UCSD-AML1 (cell line): Measurements from ENCODE around the gene ARID3B.
A peak's percentile ranks its signal among the peaks of the same experiment; 100 is the strongest.

Experiments
- DNase-seq: peaks from one replicate; lab custom pipeline; 2025; ENCODE audit not compliant: unreplicated experiment; lab: John Stamatoyannopoulos, UW

Gene ARID3B

DNA sequence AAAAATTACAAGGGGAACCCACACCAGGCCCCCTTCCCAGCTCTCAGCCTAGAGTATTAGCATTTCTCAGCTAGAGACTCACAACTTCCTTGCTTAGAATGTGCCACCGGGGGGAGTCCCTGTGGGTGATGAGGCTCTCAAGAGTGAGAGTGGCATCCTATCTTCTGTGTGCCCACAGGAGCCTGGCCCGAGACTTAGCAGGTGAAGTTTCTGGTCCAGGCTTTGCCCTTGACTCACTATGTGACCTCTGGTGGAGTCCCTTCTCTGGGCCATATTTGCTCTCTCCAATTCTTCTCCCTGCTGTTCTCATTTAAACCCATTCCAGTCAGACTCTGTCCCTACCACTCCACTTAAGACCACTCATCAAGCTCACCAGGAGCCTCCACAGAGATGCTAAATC lies 92.8 kb downstream of the ARID3B start:
- no peak for DNase-seq

DNA sequence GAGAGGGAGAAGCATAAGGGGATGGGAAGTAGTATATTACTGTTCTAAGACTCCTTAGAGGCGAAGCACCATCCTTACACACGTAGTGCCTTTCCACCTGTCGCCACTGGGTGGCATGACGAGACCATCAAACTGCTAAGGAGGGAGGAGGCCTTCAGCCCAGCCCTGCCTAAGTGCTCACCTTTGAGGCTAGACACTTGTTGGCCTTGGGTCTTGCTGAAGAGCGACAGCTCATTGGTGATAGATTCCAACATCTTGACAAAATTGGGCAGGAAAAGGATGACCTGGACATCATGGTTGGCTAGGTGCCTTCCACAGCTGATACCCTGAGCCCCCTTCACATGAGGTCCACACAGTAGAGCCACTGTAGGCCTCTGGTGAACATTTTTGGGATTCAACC lies 94.2 kb downstream of the ARID3B start:
- peak; percentile 72 for DNase-seq

DNA sequence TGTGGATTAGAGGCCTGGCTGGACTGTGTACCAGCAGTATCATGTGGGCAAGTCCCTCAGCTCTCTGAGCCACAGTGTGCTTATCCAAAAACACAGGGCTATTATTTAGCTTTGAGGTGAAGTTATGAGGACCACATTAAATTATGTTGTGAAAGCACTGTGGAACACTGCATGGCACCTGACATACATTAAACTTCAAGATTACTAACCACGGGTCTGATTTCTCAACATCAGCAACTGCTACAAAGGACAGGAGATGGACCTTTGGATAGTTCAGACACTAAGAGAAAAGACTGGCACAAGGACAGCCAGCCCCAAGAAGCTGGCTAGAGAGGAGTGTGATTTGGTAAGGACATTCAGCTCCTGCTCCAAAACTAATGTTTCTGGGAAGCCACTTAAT lies 96.0 kb downstream of the ARID3B start:
- no peak for DNase-seq

DNA sequence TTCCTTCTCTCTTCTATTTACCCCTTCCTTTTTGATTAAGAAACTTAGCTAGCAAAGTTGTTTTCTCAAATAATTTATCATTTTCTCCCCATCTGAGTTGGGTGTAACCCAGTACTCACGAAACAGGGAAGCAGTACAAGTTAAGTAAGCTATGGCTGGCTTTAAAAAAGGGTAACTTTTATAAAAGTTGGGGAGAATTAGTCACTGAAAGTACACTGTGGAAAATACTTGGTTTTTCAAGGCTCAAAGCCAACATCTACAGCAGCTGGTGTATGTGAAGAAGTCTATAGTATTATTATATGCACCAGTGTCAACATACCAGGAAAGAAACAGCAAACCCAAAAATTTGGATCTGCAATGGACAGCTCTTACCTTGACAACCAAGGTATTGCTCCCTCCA lies 100.1 kb downstream of the ARID3B start:
- DNase-seq = no peak

DNA sequence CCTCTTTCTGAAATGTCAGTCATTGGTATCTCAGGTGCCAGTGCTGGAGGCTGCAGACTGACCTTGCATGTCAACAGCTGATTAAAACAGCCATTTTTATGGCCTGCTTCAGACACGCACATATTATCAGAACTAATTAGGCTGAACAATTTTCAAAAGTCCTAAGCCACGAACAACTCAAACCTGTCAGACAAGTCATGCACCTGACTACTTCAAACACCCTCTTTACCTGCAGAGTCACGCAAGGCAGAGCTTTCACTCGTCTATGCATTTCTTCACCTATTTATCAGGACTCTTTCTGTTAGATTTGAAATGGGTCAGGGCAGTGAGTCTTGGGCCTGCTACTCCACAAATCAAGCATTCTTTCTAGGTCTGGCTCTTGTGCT lies 101.3 kb downstream of the ARID3B start:
- DNase-seq = no peak

DNA sequence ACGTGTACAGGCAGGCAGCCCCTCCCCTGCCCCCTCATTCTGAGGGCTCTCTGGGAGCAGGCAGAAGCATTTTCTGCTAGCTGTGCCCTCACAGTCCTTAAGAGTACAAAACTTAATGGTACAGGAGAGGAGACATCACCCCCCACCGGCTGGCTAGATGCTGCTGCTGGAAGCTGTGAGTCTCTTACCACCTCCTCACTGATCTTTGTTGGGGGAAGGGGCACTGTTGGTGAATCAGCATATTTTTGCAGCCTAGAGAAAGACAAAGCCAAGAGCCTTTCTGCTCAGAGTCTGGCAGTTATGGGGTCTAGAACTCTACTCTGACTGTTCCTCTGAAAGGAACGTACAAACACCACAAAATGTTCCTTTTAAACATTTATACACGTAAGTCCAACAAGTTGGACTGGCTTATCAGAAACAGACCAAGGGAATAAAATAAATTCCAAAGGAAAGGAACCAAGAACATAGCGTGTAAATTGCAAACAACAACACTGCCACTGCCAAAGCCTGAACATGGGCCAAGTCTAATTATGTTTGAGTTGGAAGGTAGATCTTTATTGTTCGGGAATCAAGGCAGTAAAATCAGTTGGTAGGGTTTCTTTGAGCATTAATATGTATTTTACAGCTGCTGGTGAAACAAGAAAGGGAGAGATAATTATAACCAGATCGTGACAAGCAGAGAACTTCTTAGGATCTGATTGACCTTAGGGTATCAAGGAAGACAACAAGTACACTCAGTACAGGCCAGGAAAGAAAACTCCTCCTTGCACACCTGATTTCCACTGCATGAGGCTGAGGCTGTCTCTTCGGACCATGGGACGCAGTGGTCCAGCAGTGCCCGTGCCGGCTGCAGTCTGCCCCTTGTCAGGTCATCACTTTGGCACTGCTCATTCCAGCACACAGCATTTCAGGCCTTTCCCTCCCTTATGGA lies 102.0 kb downstream of the ARID3B start:
- DNase-seq = no peak

DNA sequence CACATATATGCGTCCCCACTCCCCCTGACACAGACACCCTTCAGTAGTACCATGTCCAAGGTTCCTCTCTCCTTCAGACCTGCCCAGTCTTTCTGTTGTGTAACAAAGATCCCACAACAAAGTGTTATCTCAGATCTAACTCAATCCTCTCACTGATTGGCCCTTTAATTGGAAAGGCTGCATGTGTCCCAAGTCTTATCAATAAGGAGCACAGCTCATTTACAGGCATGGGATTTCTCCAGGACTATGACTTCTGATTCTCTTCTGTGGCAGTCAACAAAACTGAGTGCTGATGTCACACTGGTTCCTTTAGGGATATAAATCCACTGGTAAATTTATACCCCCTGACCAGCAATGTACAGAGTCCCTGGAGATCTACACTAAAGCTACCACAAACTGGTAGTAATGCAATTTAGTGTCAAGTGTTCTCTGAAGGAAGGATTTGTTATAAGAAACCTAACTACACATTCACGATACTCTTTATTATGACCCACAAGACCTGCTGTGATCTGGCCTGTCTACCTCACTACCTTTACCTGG lies 102.7 kb downstream of the ARID3B start:
- no peak for DNase-seq

DNA sequence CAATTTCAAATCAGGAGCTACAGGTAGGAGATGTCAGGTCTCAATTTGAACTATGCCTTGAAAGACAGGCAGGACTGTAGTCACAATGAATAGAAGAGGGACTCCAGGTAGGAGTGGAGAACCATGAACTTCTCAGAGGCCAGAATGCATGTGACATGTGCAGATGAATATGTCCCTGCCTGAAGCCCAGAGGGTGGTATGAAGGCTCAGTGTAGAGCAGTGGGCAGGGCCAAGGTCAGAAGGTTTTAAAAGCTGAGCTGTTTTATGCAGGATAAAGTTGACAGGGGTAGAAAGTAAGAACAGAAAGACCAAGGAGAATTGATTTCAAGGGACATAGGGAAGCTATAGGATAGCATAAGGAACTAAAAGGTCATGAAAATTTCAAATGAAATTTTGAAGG lies 105.5 kb downstream of the ARID3B start:
- no peak for DNase-seq
